Panc1 (cell line): ENCODE data around the gene NBL1.

Experiments
- POLR2AphosphoS5 ChIP-seq: IDR thresholded peaks from 2 replicates; pipeline ENCODE4 v1.6.1; 2012; ENCODE audit warnings: mild to moderate bottlenecking, low read depth, low read length, moderate library complexity
- REST ChIP-seq, 2 experiments: IDR thresholded peaks; 2 replicates each; pipeline ENCODE4 v1.6.1; 2011 to 2012; ENCODE audit warnings: low read depth in 2 of 2, control low read depth in 1 of 2, low read length in 1 of 2, mild to moderate bottlenecking in 1 of 2, moderate library complexity in 1 of 2; ENCODE audit not compliant: insufficient read depth in 1 of 2
- TCF7L2 ChIP-seq: IDR thresholded peaks from 2 replicates; pipeline ENCODE4 v1.6.1; 2011; ENCODE audit warnings: mild to moderate bottlenecking, low read depth, low read length, inconsistent platforms
- TF ChIP-seq, protein P1 (sequence below): fragments of 450-650 bp; IDR thresholded peaks from 2 replicates; pipeline ENCODE4 v1.5.1; 2017; ENCODE audit warnings: mild to moderate bottlenecking

DNA sequence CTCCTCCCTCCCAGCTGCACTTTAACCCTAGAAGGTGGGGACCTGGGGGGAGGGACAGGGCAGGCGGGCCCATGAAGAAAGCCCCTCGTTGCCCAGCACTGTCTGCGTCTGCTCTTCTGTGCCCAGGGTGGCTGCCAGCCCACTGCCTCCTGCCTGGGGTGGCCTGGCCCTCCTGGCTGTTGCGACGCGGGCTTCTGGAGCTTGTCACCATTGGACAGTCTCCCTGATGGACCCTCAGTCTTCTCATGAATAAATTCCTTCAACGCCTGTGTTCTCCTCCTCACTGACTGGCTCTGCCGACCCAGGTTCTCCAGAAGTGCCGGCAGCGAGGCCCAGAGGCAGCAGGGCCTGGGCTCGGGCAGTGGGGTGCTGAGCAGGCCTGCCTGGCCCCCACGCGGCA is 14.1 kb downstream of the NBL1 start:
- TF ChIP-seq, protein P1, sequence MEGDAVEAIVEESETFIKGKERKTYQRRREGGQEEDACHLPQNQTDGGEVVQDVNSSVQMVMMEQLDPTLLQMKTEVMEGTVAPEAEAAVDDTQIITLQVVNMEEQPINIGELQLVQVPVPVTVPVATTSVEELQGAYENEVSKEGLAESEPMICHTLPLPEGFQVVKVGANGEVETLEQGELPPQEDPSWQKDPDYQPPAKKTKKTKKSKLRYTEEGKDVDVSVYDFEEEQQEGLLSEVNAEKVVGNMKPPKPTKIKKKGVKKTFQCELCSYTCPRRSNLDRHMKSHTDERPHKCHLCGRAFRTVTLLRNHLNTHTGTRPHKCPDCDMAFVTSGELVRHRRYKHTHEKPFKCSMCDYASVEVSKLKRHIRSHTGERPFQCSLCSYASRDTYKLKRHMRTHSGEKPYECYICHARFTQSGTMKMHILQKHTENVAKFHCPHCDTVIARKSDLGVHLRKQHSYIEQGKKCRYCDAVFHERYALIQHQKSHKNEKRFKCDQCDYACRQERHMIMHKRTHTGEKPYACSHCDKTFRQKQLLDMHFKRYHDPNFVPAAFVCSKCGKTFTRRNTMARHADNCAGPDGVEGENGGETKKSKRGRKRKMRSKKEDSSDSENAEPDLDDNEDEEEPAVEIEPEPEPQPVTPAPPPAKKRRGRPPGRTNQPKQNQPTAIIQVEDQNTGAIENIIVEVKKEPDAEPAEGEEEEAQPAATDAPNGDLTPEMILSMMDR, result no peak
- no peak for TF ChIP-seq POLR2AphosphoS5
- no peak for TF ChIP-seq TCF7L2
- TF ChIP-seq REST (IDR thresholded peaks at IDR 0.05; ENCODE audit: insufficient read depth in 1 of 2, low read depth in 2 of 2, low read length in 1 of 2), result no peak
